ENCODE results near the gene KRTAP4-12.

- TF ChIP-seq EZH2 (IDR thresholded peaks at IDR 0.05; ENCODE audit: borderline replicate concordance, low read length), result no peak
- no peak for TF ChIP-seq CTCF (IDR thresholded peaks at IDR 0.05; ENCODE audit: low read length)
These were observed 47.9 kb upstream of the KRTAP4-12 start for GRCh38 chr17:41171886-41172285.

All from OCI-LY1 (cell line).